Measurements from ENCODE around the gene DLEC1. TPM values are rescaled to one million over a fixed set of nuclear protein-coding genes. Genes with fewer than 3 reads are reported as not detected.

Gene DLEC1
- total RNA-seq, 1 experiment from 2014 or later = 0.81 TPM

DNA sequence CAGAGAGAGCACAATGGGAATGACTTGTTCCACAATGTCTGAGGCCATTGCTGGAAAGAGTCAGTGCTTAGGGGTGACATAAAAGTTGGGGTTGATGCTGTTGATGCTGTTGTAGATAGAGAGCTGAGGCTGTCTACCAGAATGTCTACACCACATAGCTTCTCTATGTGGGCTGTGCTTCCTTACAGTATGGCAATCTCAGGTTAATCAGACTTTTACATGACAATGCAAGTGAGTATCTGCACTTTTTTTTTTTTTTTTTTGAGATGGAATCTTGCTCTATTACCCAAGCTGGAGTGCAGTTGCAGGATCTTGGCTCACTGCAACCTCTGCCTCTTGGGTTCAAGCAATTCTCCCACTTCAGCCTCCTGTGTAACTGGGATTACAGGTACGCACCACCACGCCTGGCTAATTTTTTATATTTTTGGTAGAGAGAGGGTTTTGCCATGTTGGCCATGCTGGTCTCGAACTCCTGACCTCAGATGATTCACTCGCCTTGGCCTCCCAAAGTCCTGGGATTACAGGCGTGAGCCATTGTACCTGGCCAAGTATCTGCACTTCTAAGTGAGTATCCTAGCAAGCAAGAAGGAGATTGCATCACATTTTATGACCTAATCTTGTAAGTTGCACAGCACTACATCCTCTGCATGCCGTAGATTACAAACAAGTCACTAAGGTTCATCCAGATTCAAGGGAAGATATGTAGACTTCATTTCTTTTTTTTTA lies 28.7 kb downstream of the DLEC1 start:
- CTCF ChIA-PET = interaction anchor here (0.6 kb wide), 1 partner anchor 93 kb away, joined by 3 read pairs; no protein-coding TSS in a partner anchor
- POLR2A ChIA-PET = interaction anchor here (0.6 to 0.7 kb wide), 2 partner anchors 23 to 567 kb away, joined by 3 to 4 read pairs; no protein-coding TSS in a partner anchor
- TF ChIP-seq MYBL2 (CRISPR knock-in tag; IDR thresholded peaks at IDR 0.05) (no peak), IRF2 (CRISPR knock-in tag; IDR thresholded peaks at IDR 0.05; ENCODE audit: borderline replicate concordance, low read depth) (no peak), SP1 (CRISPR knock-in tag; conservative IDR thresholded peaks at IDR 0.05) (no peak), SMAD3 (CRISPR knock-in tag; IDR thresholded peaks at IDR 0.05; ENCODE audit: borderline replicate concordance) (no peak), NFATC4 (CRISPR knock-in tag; IDR thresholded peaks at IDR 0.05) (no peak), OVOL2 (CRISPR knock-in tag; IDR thresholded peaks at IDR 0.05; ENCODE audit: borderline replicate concordance) (no peak), JAZF1 (CRISPR knock-in tag; IDR thresholded peaks at IDR 0.05) (no peak), KAT7 (CRISPR knock-in tag; IDR thresholded peaks at IDR 0.05; ENCODE audit: borderline replicate concordance) (no peak), GTF2I (CRISPR knock-in tag; conservative IDR thresholded peaks at IDR 0.05) (no peak), RELA (CRISPR knock-in tag; IDR thresholded peaks at IDR 0.05; ENCODE audit: borderline replicate concordance) (no peak), ZNF232 (CRISPR knock-in tag; IDR thresholded peaks at IDR 0.05) (no peak)
- TF ChIP-seq, protein P1, sequence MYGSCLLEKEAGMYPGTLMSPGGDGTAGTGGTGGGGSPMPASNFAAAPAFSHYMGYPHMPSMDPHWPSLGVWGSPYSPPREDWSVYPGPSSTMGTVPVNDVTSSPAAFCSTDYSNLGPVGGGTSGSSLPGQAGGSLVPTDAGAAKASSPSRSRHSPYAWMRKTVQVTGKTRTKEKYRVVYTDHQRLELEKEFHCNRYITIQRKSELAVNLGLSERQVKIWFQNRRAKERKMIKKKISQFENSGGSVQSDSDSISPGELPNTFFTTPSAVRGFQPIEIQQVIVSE (CRISPR knock-in tag; IDR thresholded peaks at IDR 0.05; ENCODE audit: borderline replicate concordance) = no peak
- TF ChIP-seq, protein P2, sequence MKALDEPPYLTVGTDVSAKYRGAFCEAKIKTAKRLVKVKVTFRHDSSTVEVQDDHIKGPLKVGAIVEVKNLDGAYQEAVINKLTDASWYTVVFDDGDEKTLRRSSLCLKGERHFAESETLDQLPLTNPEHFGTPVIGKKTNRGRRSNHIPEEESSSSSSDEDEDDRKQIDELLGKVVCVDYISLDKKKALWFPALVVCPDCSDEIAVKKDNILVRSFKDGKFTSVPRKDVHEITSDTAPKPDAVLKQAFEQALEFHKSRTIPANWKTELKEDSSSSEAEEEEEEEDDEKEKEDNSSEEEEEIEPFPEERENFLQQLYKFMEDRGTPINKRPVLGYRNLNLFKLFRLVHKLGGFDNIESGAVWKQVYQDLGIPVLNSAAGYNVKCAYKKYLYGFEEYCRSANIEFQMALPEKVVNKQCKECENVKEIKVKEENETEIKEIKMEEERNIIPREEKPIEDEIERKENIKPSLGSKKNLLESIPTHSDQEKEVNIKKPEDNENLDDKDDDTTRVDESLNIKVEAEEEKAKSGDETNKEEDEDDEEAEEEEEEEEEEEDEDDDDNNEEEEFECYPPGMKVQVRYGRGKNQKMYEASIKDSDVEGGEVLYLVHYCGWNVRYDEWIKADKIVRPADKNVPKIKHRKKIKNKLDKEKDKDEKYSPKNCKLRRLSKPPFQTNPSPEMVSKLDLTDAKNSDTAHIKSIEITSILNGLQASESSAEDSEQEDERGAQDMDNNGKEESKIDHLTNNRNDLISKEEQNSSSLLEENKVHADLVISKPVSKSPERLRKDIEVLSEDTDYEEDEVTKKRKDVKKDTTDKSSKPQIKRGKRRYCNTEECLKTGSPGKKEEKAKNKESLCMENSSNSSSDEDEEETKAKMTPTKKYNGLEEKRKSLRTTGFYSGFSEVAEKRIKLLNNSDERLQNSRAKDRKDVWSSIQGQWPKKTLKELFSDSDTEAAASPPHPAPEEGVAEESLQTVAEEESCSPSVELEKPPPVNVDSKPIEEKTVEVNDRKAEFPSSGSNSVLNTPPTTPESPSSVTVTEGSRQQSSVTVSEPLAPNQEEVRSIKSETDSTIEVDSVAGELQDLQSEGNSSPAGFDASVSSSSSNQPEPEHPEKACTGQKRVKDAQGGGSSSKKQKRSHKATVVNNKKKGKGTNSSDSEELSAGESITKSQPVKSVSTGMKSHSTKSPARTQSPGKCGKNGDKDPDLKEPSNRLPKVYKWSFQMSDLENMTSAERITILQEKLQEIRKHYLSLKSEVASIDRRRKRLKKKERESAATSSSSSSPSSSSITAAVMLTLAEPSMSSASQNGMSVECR (CRISPR knock-in tag; IDR thresholded peaks at IDR 0.05; ENCODE audit: borderline replicate concordance) = no peak
- TF ChIP-seq, protein P3, sequence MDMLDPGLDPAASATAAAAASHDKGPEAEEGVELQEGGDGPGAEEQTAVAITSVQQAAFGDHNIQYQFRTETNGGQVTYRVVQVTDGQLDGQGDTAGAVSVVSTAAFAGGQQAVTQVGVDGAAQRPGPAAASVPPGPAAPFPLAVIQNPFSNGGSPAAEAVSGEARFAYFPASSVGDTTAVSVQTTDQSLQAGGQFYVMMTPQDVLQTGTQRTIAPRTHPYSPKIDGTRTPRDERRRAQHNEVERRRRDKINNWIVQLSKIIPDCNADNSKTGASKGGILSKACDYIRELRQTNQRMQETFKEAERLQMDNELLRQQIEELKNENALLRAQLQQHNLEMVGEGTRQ (CRISPR knock-in tag; IDR thresholded peaks at IDR 0.05) = no peak
- TF ChIP-seq, protein P4, sequence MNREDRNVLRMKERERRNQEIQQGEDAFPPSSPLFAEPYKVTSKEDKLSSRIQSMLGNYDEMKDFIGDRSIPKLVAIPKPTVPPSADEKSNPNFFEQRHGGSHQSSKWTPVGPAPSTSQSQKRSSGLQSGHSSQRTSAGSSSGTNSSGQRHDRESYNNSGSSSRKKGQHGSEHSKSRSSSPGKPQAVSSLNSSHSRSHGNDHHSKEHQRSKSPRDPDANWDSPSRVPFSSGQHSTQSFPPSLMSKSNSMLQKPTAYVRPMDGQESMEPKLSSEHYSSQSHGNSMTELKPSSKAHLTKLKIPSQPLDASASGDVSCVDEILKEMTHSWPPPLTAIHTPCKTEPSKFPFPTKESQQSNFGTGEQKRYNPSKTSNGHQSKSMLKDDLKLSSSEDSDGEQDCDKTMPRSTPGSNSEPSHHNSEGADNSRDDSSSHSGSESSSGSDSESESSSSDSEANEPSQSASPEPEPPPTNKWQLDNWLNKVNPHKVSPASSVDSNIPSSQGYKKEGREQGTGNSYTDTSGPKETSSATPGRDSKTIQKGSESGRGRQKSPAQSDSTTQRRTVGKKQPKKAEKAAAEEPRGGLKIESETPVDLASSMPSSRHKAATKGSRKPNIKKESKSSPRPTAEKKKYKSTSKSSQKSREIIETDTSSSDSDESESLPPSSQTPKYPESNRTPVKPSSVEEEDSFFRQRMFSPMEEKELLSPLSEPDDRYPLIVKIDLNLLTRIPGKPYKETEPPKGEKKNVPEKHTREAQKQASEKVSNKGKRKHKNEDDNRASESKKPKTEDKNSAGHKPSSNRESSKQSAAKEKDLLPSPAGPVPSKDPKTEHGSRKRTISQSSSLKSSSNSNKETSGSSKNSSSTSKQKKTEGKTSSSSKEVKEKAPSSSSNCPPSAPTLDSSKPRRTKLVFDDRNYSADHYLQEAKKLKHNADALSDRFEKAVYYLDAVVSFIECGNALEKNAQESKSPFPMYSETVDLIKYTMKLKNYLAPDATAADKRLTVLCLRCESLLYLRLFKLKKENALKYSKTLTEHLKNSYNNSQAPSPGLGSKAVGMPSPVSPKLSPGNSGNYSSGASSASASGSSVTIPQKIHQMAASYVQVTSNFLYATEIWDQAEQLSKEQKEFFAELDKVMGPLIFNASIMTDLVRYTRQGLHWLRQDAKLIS (CRISPR knock-in tag; IDR thresholded peaks at IDR 0.05; ENCODE audit: borderline replicate concordance) = no peak
- TF ChIP-seq, protein P5, sequence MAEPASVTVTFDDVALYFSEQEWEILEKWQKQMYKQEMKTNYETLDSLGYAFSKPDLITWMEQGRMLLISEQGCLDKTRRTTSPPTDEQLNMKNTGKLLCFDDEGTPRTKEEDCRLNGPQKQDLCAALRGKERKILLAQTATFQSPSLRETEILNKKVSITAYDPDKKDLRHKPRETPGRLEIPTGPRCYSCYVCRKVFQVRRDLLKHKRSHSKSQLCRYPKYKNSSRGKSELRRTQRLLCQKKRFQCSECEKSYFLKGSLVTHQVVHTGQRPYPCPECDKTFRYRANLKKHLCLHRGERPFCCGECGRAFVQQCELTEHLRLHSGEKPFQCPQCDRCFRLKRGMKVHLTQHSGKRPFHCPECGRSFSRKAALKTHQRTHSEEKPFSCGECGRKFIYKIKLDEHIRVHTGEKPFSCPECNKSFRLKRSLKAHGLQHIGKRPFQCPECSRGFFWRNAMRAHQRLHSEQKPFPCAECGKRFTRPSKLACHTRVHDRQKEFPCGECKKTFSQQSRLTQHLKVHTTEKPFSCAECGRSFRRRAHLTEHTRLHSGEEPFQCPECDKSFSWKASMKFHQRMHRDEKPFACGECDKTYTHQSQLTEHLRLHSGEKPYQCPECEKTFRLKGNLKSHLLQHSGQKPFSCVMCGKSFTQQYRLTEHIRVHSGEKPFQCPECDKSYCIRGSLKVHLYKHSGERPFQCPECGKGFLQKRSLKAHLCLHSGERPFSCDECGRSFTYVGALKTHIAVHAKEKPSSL (CRISPR knock-in tag; conservative IDR thresholded peaks at IDR 0.05) = no peak
- TF ChIP-seq, protein P6, sequence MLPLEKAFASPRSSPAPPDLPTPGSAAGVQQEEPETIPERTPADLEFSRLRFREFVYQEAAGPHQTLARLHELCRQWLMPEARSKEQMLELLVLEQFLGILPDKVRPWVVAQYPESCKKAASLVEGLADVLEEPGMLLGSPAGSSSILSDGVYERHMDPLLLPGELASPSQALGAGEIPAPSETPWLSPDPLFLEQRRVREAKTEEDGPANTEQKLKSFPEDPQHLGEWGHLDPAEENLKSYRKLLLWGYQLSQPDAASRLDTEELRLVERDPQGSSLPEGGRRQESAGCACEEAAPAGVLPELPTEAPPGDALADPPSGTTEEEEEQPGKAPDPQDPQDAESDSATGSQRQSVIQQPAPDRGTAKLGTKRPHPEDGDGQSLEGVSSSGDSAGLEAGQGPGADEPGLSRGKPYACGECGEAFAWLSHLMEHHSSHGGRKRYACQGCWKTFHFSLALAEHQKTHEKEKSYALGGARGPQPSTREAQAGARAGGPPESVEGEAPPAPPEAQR (CRISPR knock-in tag; IDR thresholded peaks at IDR 0.05) = no peak

More for the DNA sequence above, 28.7 kb downstream of the DLEC1 start:
- peaks cover 23% of the 10 kb centered on the region for H3K36me3 Mint-ChIP-seq
- peaks cover 4% of the 10 kb centered on the region; the same call in 1 of the 2 replicates for H3K27me3 Mint-ChIP-seq (ENCODE audit: low read depth)
- ATAC-seq (no peak), DNase-seq (ENCODE audit: low spot score) (no peak)
- no peaks in the 10 kb centered on the region; the same call in 1 of the 2 replicates for H3K4me1 Mint-ChIP-seq
- H3K27ac Mint-ChIP-seq = no peak overlapping the region
- no peak overlapping the region for H3K4me3 Mint-ChIP-seq
- H3K9me3 Mint-ChIP-seq = peaks cover 28% of the 10 kb centered on the region

All from WTC11 (cell line).